HepG2 (cell line): ENCODE data around the gene INHA. TPM values are rescaled to one million over a fixed set of nuclear protein-coding genes. Genes with fewer than 3 reads are reported as not detected.

ENCODE experiments used
- ATF7 ChIP-seq, 2 experiments: fragments of 450-650 bp in 1 of 2; sonication (generic) in 1 of 2; formaldehyde crosslinking in 1 of 2; IDR thresholded peaks; 2 replicates each; pipeline versions ENCODE4 v1.4.0 to v1.6.1; 2016 to 2020; ENCODE audit warnings: antibody characterized with exemption in 1 of 2, mild to moderate bottlenecking in 1 of 2, missing genetic modification reagents in 1 of 2
- CREBL2 ChIP-seq: sonication (generic); formaldehyde crosslinking; IDR thresholded peaks from 2 replicates; pipeline ENCODE4 v1.8.1; 2023; ENCODE audit warnings: missing genetic modification reagents, mild to moderate bottlenecking, borderline replicate concordance
- E2F1 ChIP-seq: sonication (generic); formaldehyde crosslinking; IDR thresholded peaks from 2 replicates; pipeline ENCODE4 v1.5.0; 2020; ENCODE audit warnings: missing genetic modification reagents
- KIAA2018 ChIP-seq: sonication (generic); formaldehyde crosslinking; IDR thresholded peaks from 2 replicates; pipeline ENCODE4 v1.5.0; 2020; ENCODE audit warnings: mild to moderate bottlenecking, missing genetic modification reagents, borderline replicate concordance
- NR2F6 ChIP-seq, 2 experiments: IDR thresholded peaks; 2 replicates each; pipeline ENCODE4 v1.6.1; 2016; ENCODE audit warnings: antibody characterized with exemption in 1 of 2, mild to moderate bottlenecking in 1 of 2
- PCBP1 ChIP-seq: fragments of 200-400 bp; formaldehyde crosslinking; IDR thresholded peaks from 2 replicates; pipeline ENCODE4 v1.6.1; 2017; ENCODE audit warnings: mild to moderate bottlenecking, low read depth, low read length, borderline replicate concordance
- PITX1 ChIP-seq: sonication (generic); formaldehyde crosslinking; IDR thresholded peaks from 2 replicates; pipeline ENCODE4 v1.5.1; 2020; ENCODE audit warnings: mild to moderate bottlenecking, missing genetic modification reagents
- SAP130 ChIP-seq: IDR thresholded peaks from 2 replicates; pipeline ENCODE4 v1.6.1; 2016; ENCODE audit warnings: low read depth
- TCF7L2 ChIP-seq: IDR thresholded peaks from 2 replicates; pipeline ENCODE4 v1.6.1; 2011; ENCODE audit warnings: mild to moderate bottlenecking, low read depth, low read length, moderate library complexity
- ZBTB7B ChIP-seq: sonication (generic); formaldehyde crosslinking; IDR thresholded peaks from 2 replicates; pipeline ENCODE4 v1.4.0; 2020; ENCODE audit warnings: missing genetic modification reagents
- ZMAT5 ChIP-seq: sonication (generic); formaldehyde crosslinking; IDR thresholded peaks from 2 replicates; pipeline ENCODE4 v1.5.0; 2020; ENCODE audit warnings: mild to moderate bottlenecking, low read depth, missing genetic modification reagents, borderline replicate concordance
- ZNF556 ChIP-seq: sonication (generic); formaldehyde crosslinking; IDR thresholded peaks from 2 replicates; pipeline ENCODE4 v1.4.0; 2020; ENCODE audit warnings: mild to moderate bottlenecking, missing genetic modification reagents, borderline replicate concordance
- ZNF558 ChIP-seq: sonication (generic); formaldehyde crosslinking; IDR thresholded peaks from 2 replicates; pipeline ENCODE4 v1.9.0; 2022; ENCODE audit warnings: mild to moderate bottlenecking, missing genetic modification reagents, borderline replicate concordance
- ZNF619 ChIP-seq: sonication (generic); formaldehyde crosslinking; IDR thresholded peaks from 2 replicates; pipeline ENCODE4 v1.4.0; 2020; ENCODE audit warnings: mild to moderate bottlenecking, missing genetic modification reagents
- ZNF691 ChIP-seq: sonication (generic); formaldehyde crosslinking; IDR thresholded peaks from 2 replicates; pipeline ENCODE4 v1.4.0; 2020; ENCODE audit warnings: missing genetic modification reagents, low read depth, mild to moderate bottlenecking, borderline replicate concordance
- ZNF703 ChIP-seq: sonication (generic); formaldehyde crosslinking; IDR thresholded peaks from 2 replicates; pipeline ENCODE4 v1.5.1; 2020; ENCODE audit warnings: missing genetic modification reagents, mild to moderate bottlenecking, moderate library complexity, borderline replicate concordance
- ZNF749 ChIP-seq: sonication (generic); formaldehyde crosslinking; IDR thresholded peaks from 2 replicates; pipeline ENCODE4 v1.8.0; 2022; ENCODE audit warnings: mild to moderate bottlenecking, missing genetic modification reagents, moderate library complexity, borderline replicate concordance
- ZNF782 ChIP-seq: sonication (generic); formaldehyde crosslinking; IDR thresholded peaks from 2 replicates; pipeline ENCODE4 v1.4.0; 2020; ENCODE audit warnings: missing genetic modification reagents, mild to moderate bottlenecking, borderline replicate concordance
- ZSCAN21 ChIP-seq: sonication (generic); formaldehyde crosslinking; IDR thresholded peaks from 2 replicates; pipeline ENCODE4 v1.8.0; 2022; ENCODE audit warnings: mild to moderate bottlenecking, missing genetic modification reagents, moderate library complexity, borderline replicate concordance
- polyA plus RNA-seq, 8 experiments: library from polyadenylated mRNA; depleted of rRNA in 3 of 8; stranded (reverse) in 7 of 8; unstranded in 1 of 8; fragments of >200 nt; fragmentation: Illumina TruSeq in 4 of 8; extraction: Trizol in 4 of 8; gene quantifications; 2 replicates each; pipeline versions ENCODE4 v1.2.1 to v1.2.3, GENCODE V29; 2011 to 2016; ENCODE audit warnings: low read depth in 4 of 8, missing spikeins in 1 of 8, mixed read lengths in 1 of 8; ENCODE audit not compliant: insufficient read depth in 1 of 8
- total RNA-seq, 5 experiments: library from RNA; depleted of rRNA; stranded (reverse); fragments of >200 nt; fragmentation: Illumina TruSeq; extraction: Trizol; gene quantifications; 2 replicates each; pipeline ENCODE4 v1.2.3, GENCODE V29; 2016; ENCODE audit warnings: low read depth in 1 of 5

Gene INHA
- total and polyA plus RNA-seq, 2 of the 13 experiments (the other 11 are each of a cell fraction or from before 2014, with no cell fraction given): 4.1 to 15.2 TPM

GRCh38 chr2:219567131-219567530 lies 5.0 kb upstream of the INHA start (continued):
- no peak for TF ChIP-seq ZNF691
- no peak for TF ChIP-seq KIAA2018 (CRISPR knock-in tag)
- TF ChIP-seq PITX1 (CRISPR knock-in tag): no peak
- TF ChIP-seq ZNF619 (CRISPR knock-in tag): peak; percentile 6
- no peak for TF ChIP-seq NR2F6 (IDR thresholded peaks at IDR 0.05)
- no peak for TF ChIP-seq NR2F6 (CRISPR knock-in tag; IDR thresholded peaks at IDR 0.05)
- TF ChIP-seq ZSCAN21 (CRISPR knock-in tag): peak; percentile 15; the same call in 1 of the 2 replicates
- no peak for TF ChIP-seq ZNF782 (CRISPR knock-in tag)
- TF ChIP-seq ZNF703 (CRISPR knock-in tag): no peak
- TF ChIP-seq TCF7L2: no peak
- no peak for TF ChIP-seq CREBL2 (CRISPR knock-in tag)
- no peak for TF ChIP-seq PCBP1
- TF ChIP-seq ZNF558: no peak
- no peak for TF ChIP-seq ZNF749 (CRISPR knock-in tag)
- no peak for TF ChIP-seq ZNF556
- no peak for TF ChIP-seq E2F1 (CRISPR knock-in tag)
- no peak for TF ChIP-seq ATF7 (IDR thresholded peaks at IDR 0.05)
- TF ChIP-seq ATF7 (CRISPR knock-in tag; IDR thresholded peaks at IDR 0.05): no peak
- no peak for TF ChIP-seq SAP130 (CRISPR knock-in tag)
- TF ChIP-seq ZMAT5 (CRISPR knock-in tag): no peak
- no peak for TF ChIP-seq ZBTB7B
